CD4-positive, alpha-beta T cell (primary cell): ENCODE measurements around the gene ELF5. TPM values are rescaled to one million over a fixed set of nuclear protein-coding genes. Genes with fewer than 3 reads are reported as not detected.

Source experiments
- ATAC-seq: fragments of 200-7000 bp; cut with Tn5 transposase; one replicate; pipeline ENCODE4 v1.10.0; 2022; ENCODE audit warnings: mild to moderate bottlenecking; ENCODE audit not compliant: poor library complexity
- CTCF ChIA-PET: fragments of 350-600 bp; sonication (Branson Sonifier 250); formaldehyde crosslinking; loops from one replicate; lab custom pipeline; 2021; ENCODE audit warnings: antibody characterized with exemption, inconsistent platforms; lab: Charles Lee
- POLR2A ChIA-PET: fragments of 350-600 bp; sonication (Branson Sonifier 250); formaldehyde crosslinking; loops from one replicate; lab custom pipeline; 2021; ENCODE audit warnings: antibody characterized with exemption, inconsistent platforms; lab: Charles Lee
- DNase-seq, 14 experiments: peaks; one replicate each; pipeline ENCODE4 v3.0.0-alpha.2; 2013 to 2020; ENCODE audit warnings: mixed read lengths in 2 of 14
- H3K27ac ChIP-seq, 2 donors: one replicate each; pipeline versions ENCODE4 v1.5.1 to v1.7.0; 2013; ENCODE audit warnings: low read length in 2 of 2, low read depth in 1 of 2, mild to moderate bottlenecking in 1 of 2
- H3K27me3 ChIP-seq, 2 experiments: 1 replicate in 1 of 2; 2 replicates in 1 of 2; pipeline versions ENCODE4 v1.6.1 to v1.7.0; 2013; ENCODE audit warnings: low read length in 2 of 2, control low read depth in 1 of 2, mild to moderate bottlenecking in 1 of 2, moderate library complexity in 1 of 2; ENCODE audit not compliant: insufficient read depth in 2 of 2, control insufficient read depth in 1 of 2
- H3K36me3 ChIP-seq: one replicate; pipeline ENCODE4 v1.6.1; 2013; ENCODE audit warnings: low read length, control low read depth; ENCODE audit not compliant: insufficient read depth
- H3K4me1 ChIP-seq: one replicate; pipeline ENCODE4 v1.6.1; 2013; ENCODE audit warnings: low read length, control low read depth; ENCODE audit not compliant: insufficient read depth
- H3K4me3 ChIP-seq: one replicate; pipeline ENCODE4 v1.5.1; 2013; ENCODE audit warnings: mild to moderate bottlenecking, low read length, moderate library complexity
- H3K9me3 ChIP-seq, 2 experiments: 1 replicate in 1 of 2; 2 replicates in 1 of 2; pipeline versions ENCODE4 v1.6.1 to v1.7.0; 2013; ENCODE audit warnings: low read length in 2 of 2, mild to moderate bottlenecking in 2 of 2, control low read depth in 1 of 2, moderate library complexity in 1 of 2; ENCODE audit not compliant: control insufficient read depth in 1 of 2, insufficient read depth in 1 of 2
- H3K27ac Mint-ChIP-seq: one replicate; pipeline ENCODE4 v1.8.0; 2020; ENCODE audit warnings: mixed read lengths
- H3K27me3 Mint-ChIP-seq: one replicate; pipeline ENCODE4 v1.8.0; 2021; ENCODE audit warnings: mixed read lengths
- H3K36me3 Mint-ChIP-seq: one replicate; pipeline ENCODE4 v1.8.0; 2021; ENCODE audit warnings: low read depth, mixed read lengths
- H3K4me1 Mint-ChIP-seq: one replicate; pipeline ENCODE4 v1.8.0; 2021; ENCODE audit warnings: low read depth, mixed read lengths
- H3K4me3 Mint-ChIP-seq: one replicate; pipeline ENCODE4 v1.8.0; 2020; ENCODE audit warnings: mild to moderate bottlenecking, mixed read lengths
- H3K9me3 Mint-ChIP-seq: one replicate; pipeline ENCODE4 v1.8.0; 2020; ENCODE audit warnings: mixed read lengths
- CTCF ChIP-seq: fragments of 200-600 bp; IDR thresholded peaks from one replicate; pipeline ENCODE4 v1.8.0; 2022; ENCODE audit warnings: antibody characterized with exemption, mild to moderate bottlenecking
- intact Hi-C, 2 experiments: fragments of 100-400 bp; cut with DNase I in 1 of 2; cut with micrococcal nuclease in 1 of 2; formaldehyde crosslinking; loops; one replicate each; pipeline versions ENCODE4 v1.15.1 to v1.9.0; 2023 to 2025; cut with DNase I, micrococcal nuclease
- total RNA-seq, 174 experiments: library from RNA in 2 of 174; stranded (reverse) in 2 of 174; gene quantifications; one replicate each; pipeline ENCODE4 v1.2.3 and lab custom pipeline; 2021 to 2026

The ELF5 gene
- total RNA-seq, 2 experiments from 2014 or later: not detected

GRCh38 chr11:34476849-34477248 lies 36.7 kb downstream of the ELF5 start:
- DNase-seq (no peak), ATAC-seq (no peak)
- H3K27me3 ChIP-seq: no peaks in the 10 kb centered on the region
- no peak for TF ChIP-seq CTCF
- H3K4me3 ChIP-seq: no peak overlapping the region
- Mint-ChIP-seq H3K9me3 (no peaks in the 10 kb centered on the region), H3K4me1 (no peaks in the 10 kb centered on the region), H3K36me3 (peaks cover 21% of the 10 kb centered on the region), H3K4me3 (no peak overlapping the region), H3K27ac (no peak overlapping the region), H3K27me3 (no peaks in the 10 kb centered on the region)
- intact Hi-C loops: no loop called here
- peaks cover 2% of the 10 kb centered on the region for H3K36me3 ChIP-seq
- ChIA-PET POLR2A (no interaction called here), CTCF (no interaction called here)
- H3K9me3 ChIP-seq: no peaks in the 10 kb centered on the region
- H3K27ac ChIP-seq: no peak overlapping the region
- no peaks in the 10 kb centered on the region for H3K4me1 ChIP-seq

GRCh38 chr11:34475656-34476055 lies 37.9 kb downstream of the ELF5 start:
- TF ChIP-seq CTCF: no peak
- Mint-ChIP-seq H3K9me3 (no peaks in the 10 kb centered on the region), H3K27ac (no peak overlapping the region), H3K36me3 (peaks cover 33% of the 10 kb centered on the region), H3K4me3 (no peak overlapping the region), H3K4me1 (no peaks in the 10 kb centered on the region), H3K27me3 (no peaks in the 10 kb centered on the region)
- intact Hi-C loops: no loop called here
- peaks cover 12% of the 10 kb centered on the region for H3K36me3 ChIP-seq
- no peak overlapping the region for H3K27ac ChIP-seq
- ChIA-PET POLR2A (no interaction called here), CTCF (interaction anchor here (0.7 kb wide), 1 partner anchor 924 kb away, joined by 4 read pairs; no protein-coding TSS in a partner anchor)
- no peaks in the 10 kb centered on the region for H3K4me1 ChIP-seq
- no peaks in the 10 kb centered on the region for H3K27me3 ChIP-seq
- no peak for ATAC-seq
- DNase-seq: no peak
- H3K4me3 ChIP-seq: no peak overlapping the region
- H3K9me3 ChIP-seq: no peaks in the 10 kb centered on the region

- no peak overlapping the region for H3K27ac ChIP-seq
- Mint-ChIP-seq H3K27ac (no peak overlapping the region), H3K4me1 (no peaks in the 10 kb centered on the region), H3K27me3 (no peaks in the 10 kb centered on the region), H3K36me3 (peaks cover 48% of the 10 kb centered on the region), H3K4me3 (no peak overlapping the region), H3K9me3 (no peaks in the 10 kb centered on the region)
- intact Hi-C loops: no loop called here
- DNase-seq (no peak), ATAC-seq (no peak)
- no peaks in the 10 kb centered on the region for H3K27me3 ChIP-seq
- H3K36me3 ChIP-seq: peaks cover 30% of the 10 kb centered on the region
- no peak for TF ChIP-seq CTCF
- H3K9me3 ChIP-seq: no peaks in the 10 kb centered on the region
- POLR2A ChIA-PET: no interaction called here
- no peak overlapping the region for H3K4me3 ChIP-seq
- no peaks in the 10 kb centered on the region for H3K4me1 ChIP-seq
- CTCF ChIA-PET: no interaction called here
These were observed 39.9 kb downstream of the ELF5 start for GRCh38 chr11:34473603-34474169.
